Bronchial epithelial cell (primary cell): Measurements from ENCODE around the gene RTEL1. TPM values are rescaled to one million over a fixed set of nuclear protein-coding genes. Genes with fewer than 3 reads are reported as not detected.
"Not testable (repeated sequence)": the region's sequence is repeated elsewhere in the genome, so short reads cannot be mapped to it uniquely, and the experiment has no call there.

Source experiments
- DNase-seq: peaks from one replicate; pipeline ENCODE4 v3.0.0-alpha.2; 2010; ENCODE audit warnings: low read depth
- FAIRE-seq: peaks from 2 replicates; lab custom pipeline; 2011; peaks lifted over from hg19 to GRCh38; lab: Jason Lieb, UNC
- H3K27me3 ChIP-seq: 2 replicates; pipeline ENCODE4 v1.5.1; 2011; ENCODE audit warnings: low read length; ENCODE audit not compliant: control insufficient read depth, insufficient read depth
- H3K36me3 ChIP-seq: 2 replicates; pipeline ENCODE4 v1.5.1; 2011; ENCODE audit warnings: low read length; ENCODE audit not compliant: control insufficient read depth, insufficient read depth
- H3K4me3 ChIP-seq: 2 replicates; pipeline ENCODE4 v1.5.1; 2011; ENCODE audit warnings: mild to moderate bottlenecking, low read depth, low read length, control low read depth
- total RNA-seq: library from RNA; depleted of rRNA; stranded (reverse); fragments of >200 nt; gene quantifications from 2 replicates; pipeline ENCODE4 v1.2.1, GENCODE V29; 2014
- TF ChIP-seq, protein P1 (sequence below): IDR thresholded peaks from 2 replicates; pipeline ENCODE4 v1.5.1; 2011; ENCODE audit warnings: mild to moderate bottlenecking, moderate library complexity, low read length, control low read depth, inconsistent platforms; ENCODE audit not compliant: insufficient read depth, severe bottlenecking

Gene RTEL1, protein sequence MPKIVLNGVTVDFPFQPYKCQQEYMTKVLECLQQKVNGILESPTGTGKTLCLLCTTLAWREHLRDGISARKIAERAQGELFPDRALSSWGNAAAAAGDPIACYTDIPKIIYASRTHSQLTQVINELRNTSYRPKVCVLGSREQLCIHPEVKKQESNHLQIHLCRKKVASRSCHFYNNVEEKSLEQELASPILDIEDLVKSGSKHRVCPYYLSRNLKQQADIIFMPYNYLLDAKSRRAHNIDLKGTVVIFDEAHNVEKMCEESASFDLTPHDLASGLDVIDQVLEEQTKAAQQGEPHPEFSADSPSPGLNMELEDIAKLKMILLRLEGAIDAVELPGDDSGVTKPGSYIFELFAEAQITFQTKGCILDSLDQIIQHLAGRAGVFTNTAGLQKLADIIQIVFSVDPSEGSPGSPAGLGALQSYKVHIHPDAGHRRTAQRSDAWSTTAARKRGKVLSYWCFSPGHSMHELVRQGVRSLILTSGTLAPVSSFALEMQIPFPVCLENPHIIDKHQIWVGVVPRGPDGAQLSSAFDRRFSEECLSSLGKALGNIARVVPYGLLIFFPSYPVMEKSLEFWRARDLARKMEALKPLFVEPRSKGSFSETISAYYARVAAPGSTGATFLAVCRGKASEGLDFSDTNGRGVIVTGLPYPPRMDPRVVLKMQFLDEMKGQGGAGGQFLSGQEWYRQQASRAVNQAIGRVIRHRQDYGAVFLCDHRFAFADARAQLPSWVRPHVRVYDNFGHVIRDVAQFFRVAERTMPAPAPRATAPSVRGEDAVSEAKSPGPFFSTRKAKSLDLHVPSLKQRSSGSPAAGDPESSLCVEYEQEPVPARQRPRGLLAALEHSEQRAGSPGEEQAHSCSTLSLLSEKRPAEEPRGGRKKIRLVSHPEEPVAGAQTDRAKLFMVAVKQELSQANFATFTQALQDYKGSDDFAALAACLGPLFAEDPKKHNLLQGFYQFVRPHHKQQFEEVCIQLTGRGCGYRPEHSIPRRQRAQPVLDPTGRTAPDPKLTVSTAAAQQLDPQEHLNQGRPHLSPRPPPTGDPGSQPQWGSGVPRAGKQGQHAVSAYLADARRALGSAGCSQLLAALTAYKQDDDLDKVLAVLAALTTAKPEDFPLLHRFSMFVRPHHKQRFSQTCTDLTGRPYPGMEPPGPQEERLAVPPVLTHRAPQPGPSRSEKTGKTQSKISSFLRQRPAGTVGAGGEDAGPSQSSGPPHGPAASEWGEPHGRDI (N-terminal part only)
- 4.5 and 5.8 TPM in 2 replicates for total RNA-seq

DNA sequence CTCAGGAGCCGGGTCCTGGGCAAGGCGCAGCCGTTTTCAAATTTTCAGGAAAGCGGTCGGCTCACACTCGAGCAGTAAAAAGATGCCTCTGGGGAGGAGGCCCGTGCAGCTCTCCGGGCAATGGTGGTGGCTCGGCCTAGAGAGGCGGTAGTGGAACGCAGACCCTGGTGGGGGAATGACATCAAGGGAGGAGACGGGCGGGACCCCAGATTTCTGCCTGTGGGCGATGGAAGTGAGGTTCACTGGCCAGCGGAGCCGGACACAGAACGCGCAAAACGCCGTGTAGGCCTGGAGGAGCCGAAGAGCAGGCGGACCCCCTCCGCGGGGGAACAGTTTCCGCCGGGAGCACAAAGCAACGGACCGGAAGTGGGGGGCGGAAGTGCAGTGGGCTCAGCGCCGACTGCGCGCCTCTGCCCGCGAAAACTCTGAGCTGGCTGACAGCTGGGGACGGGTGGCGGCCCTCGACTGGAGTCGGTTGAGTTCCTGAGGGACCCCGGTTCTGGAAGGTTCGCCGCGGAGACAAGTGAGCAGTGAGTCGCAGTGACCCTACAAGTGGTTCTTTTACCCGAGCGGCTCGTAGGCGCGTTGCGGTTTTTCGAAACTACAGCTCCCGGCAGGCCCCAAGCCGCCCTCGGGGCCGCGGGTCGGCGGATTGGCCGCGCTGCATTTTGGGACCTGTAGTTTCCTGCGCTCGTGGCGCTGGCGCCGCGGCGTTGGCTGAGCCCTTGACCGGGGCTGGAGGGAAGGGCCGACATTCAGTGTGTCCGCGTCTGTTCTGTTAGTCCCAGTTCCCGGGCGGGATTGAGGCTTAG, at the start of gene RTEL1:
TSS of gene RTEL1 (plus strand) at position 376 of the 812 bp plus-strand sequence. CDS start 1,091 bp downstream, outside the sequence.
- FAIRE-seq (no peak), DNase-seq (peak; percentile 75)
- Histone ChIP-seq H3K4me3 (peak within 1 kb of the TSS; percentile 70), H3K36me3 (peaks cover 4% of the 10 kb centered on the region), H3K27me3 (no peaks in the 10 kb centered on the region)
- TF ChIP-seq, protein P1, sequence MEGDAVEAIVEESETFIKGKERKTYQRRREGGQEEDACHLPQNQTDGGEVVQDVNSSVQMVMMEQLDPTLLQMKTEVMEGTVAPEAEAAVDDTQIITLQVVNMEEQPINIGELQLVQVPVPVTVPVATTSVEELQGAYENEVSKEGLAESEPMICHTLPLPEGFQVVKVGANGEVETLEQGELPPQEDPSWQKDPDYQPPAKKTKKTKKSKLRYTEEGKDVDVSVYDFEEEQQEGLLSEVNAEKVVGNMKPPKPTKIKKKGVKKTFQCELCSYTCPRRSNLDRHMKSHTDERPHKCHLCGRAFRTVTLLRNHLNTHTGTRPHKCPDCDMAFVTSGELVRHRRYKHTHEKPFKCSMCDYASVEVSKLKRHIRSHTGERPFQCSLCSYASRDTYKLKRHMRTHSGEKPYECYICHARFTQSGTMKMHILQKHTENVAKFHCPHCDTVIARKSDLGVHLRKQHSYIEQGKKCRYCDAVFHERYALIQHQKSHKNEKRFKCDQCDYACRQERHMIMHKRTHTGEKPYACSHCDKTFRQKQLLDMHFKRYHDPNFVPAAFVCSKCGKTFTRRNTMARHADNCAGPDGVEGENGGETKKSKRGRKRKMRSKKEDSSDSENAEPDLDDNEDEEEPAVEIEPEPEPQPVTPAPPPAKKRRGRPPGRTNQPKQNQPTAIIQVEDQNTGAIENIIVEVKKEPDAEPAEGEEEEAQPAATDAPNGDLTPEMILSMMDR: no peak

DNA sequence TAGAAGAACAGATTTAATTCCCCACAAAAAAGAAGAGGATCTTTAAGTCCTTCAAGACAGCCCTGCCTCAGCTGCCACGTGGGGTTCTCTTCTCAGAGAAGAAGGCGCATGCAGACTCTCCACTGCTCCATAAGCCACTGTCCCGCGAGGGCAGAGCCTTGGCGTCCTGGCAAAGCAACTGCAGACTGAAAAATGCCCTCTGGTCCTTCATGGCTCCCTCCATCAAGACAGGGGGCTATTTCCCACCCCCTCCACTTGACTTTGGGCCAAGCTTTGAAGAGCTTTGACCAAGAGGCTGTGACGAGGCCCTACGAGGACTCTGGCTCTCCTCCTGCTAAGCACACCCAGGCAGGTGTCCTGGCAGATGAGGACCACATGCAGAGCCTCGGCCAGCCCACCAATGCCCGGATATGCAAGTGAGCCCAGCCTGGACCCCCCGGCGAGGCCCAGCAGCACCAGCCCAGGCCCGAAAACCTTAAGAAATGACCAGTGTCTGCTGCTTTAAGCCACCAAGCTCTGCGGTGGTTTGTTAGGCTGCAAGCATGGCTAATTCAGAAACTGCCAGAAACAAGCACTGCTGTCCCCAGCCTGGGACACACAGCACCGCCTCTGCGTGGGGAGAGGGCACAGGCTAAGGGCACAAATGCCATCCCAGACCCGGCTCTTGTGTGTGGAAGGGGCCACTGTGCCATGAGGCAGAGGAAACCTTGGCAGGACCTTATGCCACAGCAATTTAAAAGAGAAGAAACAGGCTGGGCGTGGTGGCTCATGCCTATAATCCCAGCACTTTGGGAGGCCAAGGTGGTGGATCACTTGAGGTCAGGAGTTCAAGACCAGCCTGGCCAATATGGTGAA, 47.3 kb upstream of the RTEL1 start:
- TF ChIP-seq, protein P1: no peak
- peaks cover 4% of the 10 kb centered on the region for H3K36me3 ChIP-seq
- no peak for FAIRE-seq
- no peak for DNase-seq
- no peaks in the 10 kb centered on the region for H3K27me3 ChIP-seq
- H3K4me3 ChIP-seq: no peak overlapping the region

DNA sequence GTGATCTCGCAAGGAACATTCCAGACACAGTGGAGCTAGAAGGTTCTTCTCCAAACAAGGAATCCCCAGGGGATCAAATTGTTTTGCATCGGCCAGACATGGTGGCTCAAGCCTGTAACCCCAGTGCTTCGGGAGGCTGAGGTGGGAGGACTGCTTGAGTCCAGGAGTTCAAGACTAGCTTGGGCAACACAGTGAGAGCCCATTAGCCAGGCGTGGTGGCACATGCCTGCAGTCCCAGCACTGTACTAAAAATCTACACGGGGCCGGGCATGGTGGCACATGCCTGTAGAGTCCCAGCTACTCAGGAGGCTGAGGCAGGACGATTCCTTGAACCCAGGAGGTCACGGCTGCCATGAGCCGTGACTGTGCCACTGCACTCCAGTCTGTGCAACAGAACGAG, 46.5 kb upstream of the RTEL1 start:
- no peak overlapping the region for H3K4me3 ChIP-seq
- H3K36me3 ChIP-seq: peaks cover 7% of the 10 kb centered on the region
- TF ChIP-seq, protein P1: no peak
- no peaks in the 10 kb centered on the region for H3K27me3 ChIP-seq
- DNase-seq (no peak), FAIRE-seq (no peak)

DNA sequence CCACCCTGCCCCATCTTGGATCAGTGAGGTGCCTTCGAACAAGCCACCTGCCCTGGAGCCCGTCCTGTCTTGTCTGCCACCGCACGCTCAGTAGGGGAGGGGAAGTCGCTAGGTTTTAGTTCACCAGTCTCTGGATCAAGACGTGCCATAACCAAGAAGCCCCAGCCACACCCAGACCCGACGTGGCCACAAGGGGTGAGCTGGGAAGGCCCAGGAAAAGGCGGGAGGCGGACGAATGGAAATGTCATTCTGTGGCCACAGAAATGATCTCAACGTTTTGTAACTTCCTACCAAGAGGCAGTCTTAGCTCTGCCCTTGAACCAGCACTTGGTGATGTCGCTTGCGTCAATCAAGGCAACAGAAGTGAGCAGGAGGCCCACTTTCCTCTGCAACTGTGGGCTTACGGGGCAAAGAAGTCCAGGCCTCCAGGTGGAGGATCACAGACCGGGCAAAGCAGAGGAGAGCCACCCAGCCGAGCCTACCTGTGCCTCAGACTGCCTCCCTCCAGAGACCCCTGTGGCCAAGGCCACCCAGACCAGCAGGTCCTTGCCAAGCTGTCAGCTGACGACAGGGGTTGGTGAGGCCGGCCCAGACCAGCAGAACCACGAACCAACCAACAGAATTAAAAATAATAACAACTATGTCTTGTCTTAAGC, 45.7 kb upstream of the RTEL1 start:
- TF ChIP-seq, protein P1: no peak
- no peak for DNase-seq
- FAIRE-seq: no peak
- no peaks in the 10 kb centered on the region for H3K27me3 ChIP-seq
- H3K4me3 ChIP-seq: no peak overlapping the region
- peaks cover 11% of the 10 kb centered on the region for H3K36me3 ChIP-seq

DNA sequence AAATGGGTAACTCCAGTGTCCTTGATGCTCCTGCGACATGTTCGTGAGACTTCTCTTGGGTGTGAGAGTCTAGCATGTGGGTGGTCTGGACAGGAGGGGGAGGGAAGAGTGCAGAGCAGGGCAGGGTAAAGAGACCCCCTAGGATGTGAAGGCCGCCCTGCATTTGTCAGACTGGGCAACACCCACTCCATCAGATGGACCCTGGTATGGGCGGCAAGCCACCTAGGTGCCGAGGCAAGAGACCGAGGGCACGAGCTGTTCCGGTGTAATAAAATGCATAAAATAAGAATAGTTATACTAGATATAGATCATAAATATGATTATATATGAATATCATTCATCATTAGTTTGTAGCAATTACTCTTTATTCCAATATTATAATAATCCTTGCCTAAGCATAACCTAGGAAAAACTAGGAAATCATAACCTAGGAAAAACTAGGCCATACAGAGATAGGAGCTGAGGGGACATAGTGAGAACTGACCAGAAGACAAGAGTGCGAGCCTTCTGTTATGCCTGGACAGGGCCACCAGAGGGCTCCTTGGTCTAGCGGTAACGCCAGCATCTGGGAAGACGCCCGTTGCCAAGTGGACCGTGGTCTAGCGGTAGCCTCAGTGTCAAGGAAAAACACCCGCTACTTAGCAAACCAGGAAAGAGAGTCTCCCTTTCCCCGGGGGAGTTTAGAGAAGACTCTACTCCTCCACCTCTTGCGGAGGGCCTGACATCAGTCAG, 44.1 kb upstream of the RTEL1 start:
- FAIRE-seq, H3K27me3 ChIP-seq, H3K4me3 ChIP-seq, DNase-seq: not testable (repeated sequence)
- peaks cover 20% of the 10 kb centered on the region for H3K36me3 ChIP-seq
